AG09319 (cell line): ENCODE results near the gene SNPH.

Experiments used
- DNase-seq: peaks from one replicate; pipeline ENCODE4 v3.0.0-alpha.2; 2010; ENCODE audit warnings: low read depth; ENCODE audit errors: extremely low read depth
- CTCF ChIP-seq: IDR thresholded peaks from 2 replicates; pipeline ENCODE4 v1.5.1; 2011; ENCODE audit warnings: low read depth, mild to moderate bottlenecking, inconsistent platforms, low read length, moderate library complexity

SNPH gene

DNA sequence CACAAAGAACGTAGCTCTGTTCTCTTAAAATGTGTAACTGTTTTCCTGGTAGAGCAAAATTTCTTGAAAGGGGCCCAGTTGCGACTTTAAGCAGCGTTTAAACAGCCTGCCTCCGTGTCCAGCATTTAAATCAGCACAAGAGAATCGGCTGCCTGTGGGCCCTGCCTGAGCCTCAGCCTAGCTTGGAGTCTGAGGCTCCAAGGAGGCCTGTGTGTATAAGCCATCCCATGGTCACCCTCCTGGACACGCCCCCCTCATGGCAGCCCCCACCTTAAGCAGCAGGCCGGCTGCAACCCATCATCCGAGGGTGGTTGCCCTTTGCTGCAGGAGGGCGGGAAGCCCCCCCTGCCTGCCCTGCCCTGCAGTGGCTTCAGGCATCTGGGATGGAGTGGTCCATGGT lies 44.0 kb downstream of the SNPH start:
- no peak for TF ChIP-seq CTCF
- DNase-seq = no peak

- no peak for DNase-seq
- no peak for TF ChIP-seq CTCF
These were observed 44.6 kb downstream of the SNPH start for GRCh38 chr20:1310506-1311190.

DNA sequence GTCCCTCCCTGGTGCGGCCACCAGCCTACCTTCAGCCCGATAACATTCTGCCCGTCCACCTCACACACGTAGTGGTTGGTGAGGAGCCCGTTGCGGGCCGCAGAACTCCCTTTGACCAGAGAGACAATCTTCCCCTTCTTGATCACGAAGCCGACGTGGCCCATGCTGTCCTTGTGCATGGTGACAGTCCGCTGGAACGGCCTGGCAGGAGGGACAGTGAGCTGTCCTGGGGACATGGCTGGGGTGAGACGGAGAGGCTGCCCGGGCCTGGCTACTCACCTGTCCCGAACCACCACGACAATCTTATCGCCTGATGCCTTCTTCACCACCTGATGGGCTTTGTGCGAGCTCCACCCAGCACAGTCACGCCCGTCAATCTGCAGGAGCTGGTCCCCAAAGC lies 46.2 kb downstream of the SNPH start:
- DNase-seq = no peak
- no peak for TF ChIP-seq CTCF

GRCh38 chr20:1312904-1313235 lies 46.8 kb downstream of the SNPH start:
- no peak for TF ChIP-seq CTCF
- no peak for DNase-seq

GRCh38 chr20:1313236-1313964 lies 47.3 kb downstream of the SNPH start:
- DNase-seq = peak; percentile 35
- TF ChIP-seq CTCF = peak; percentile 91

DNA sequence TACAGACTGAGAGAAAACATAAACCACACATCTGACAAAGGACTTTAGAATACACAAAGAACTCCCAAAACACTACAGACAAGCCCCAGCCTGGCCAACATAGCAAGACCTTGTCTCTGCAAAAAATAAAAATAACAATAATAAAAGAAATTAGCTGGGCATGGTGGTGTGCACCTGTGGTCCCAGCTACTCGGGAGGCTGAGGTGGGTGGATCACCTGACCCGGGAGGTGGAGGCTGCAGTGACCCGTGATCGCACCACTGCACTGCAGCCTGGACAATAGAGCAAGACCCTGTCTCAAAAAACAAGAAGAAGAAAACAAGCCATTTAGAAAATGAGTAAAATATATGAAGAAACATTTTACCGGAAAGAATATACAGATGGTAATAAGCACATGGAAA lies 49.7 kb downstream of the SNPH start:
- DNase-seq = no peak

More for the DNA sequence above, 49.7 kb downstream of the SNPH start:
- no peak for TF ChIP-seq CTCF
